Mesothelial cell of epicardium (in vitro differentiated cells): ENCODE measurements around the gene NAXD. TPM values are rescaled to one million over a fixed set of nuclear protein-coding genes. Genes with fewer than 3 reads are reported as not detected.
A peak's percentile ranks its signal among the peaks of the same experiment; 100 is the strongest.

Experiments used
- DNase-seq, 2 experiments: peaks; one replicate each; pipeline ENCODE4 v3.0.0; 2021; ENCODE audit warnings: low spot score in 2 of 2; ENCODE audit not compliant: unreplicated experiment in 2 of 2
- H3K27ac Mint-ChIP-seq: 2 replicates; pipeline ENCODE4 v1.8.0; 2021; ENCODE audit warnings: mixed read lengths
- H3K27me3 Mint-ChIP-seq: 2 replicates; pipeline ENCODE4 v1.8.0; 2021; ENCODE audit warnings: low read depth, mixed read lengths
- H3K36me3 Mint-ChIP-seq: 2 replicates; pipeline ENCODE4 v1.8.0; 2021; ENCODE audit warnings: mixed read lengths
- H3K4me1 Mint-ChIP-seq: 2 replicates; pipeline ENCODE4 v1.8.0; 2021; ENCODE audit warnings: mixed read lengths
- H3K4me3 Mint-ChIP-seq: 2 replicates; pipeline ENCODE4 v1.8.0; 2021; ENCODE audit warnings: mild to moderate bottlenecking, moderate library complexity, mixed read lengths
- H3K9me3 Mint-ChIP-seq: 2 replicates; pipeline ENCODE4 v1.8.0; 2021; ENCODE audit warnings: mixed read lengths
- total RNA-seq: library from RNA; stranded (reverse); gene quantifications from 3 replicates; pipeline ENCODE4 v1.2.1, GENCODE V29; 2021
- TF ChIP-seq, protein P1 (sequence below): fragments of 200-600 bp; sonication (generic); IDR thresholded peaks from one replicate; pipeline ENCODE4 v1.5.0; 2021; ENCODE audit warnings: antibody characterized with exemption; ENCODE audit not compliant: unreplicated experiment

NAXD gene
- total RNA-seq, 1 donor from 2014 or later = 40.8 TPM

DNA sequence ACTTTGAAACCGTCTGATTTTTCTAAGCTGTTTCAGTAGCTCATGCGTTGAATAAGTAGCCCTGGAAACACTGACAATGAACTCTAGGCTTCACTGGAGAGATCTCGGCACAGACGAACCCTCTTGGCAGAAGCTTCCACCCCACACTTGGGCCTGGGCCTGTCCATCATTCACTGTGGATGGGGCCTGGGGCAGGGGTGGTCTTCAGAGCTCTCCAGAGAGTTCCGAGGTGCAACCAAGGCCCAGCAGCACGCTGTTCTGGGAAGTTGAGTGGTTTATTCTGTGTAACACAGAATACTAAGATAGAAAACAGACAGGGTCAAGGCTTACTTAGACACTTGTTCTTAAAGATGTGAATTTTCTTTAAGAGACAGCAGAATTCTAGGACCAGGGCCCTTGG is 21.9 kb downstream of the NAXD start:
- no peaks in the 10 kb centered on the region for H3K9me3 Mint-ChIP-seq
- H3K27me3 Mint-ChIP-seq = no peaks in the 10 kb centered on the region
- H3K4me1 Mint-ChIP-seq = no peaks in the 10 kb centered on the region
- DNase-seq = no peak
- peaks cover 24% of the 10 kb centered on the region for H3K36me3 Mint-ChIP-seq
- H3K27ac Mint-ChIP-seq = no peak overlapping the region
- TF ChIP-seq, protein P1, sequence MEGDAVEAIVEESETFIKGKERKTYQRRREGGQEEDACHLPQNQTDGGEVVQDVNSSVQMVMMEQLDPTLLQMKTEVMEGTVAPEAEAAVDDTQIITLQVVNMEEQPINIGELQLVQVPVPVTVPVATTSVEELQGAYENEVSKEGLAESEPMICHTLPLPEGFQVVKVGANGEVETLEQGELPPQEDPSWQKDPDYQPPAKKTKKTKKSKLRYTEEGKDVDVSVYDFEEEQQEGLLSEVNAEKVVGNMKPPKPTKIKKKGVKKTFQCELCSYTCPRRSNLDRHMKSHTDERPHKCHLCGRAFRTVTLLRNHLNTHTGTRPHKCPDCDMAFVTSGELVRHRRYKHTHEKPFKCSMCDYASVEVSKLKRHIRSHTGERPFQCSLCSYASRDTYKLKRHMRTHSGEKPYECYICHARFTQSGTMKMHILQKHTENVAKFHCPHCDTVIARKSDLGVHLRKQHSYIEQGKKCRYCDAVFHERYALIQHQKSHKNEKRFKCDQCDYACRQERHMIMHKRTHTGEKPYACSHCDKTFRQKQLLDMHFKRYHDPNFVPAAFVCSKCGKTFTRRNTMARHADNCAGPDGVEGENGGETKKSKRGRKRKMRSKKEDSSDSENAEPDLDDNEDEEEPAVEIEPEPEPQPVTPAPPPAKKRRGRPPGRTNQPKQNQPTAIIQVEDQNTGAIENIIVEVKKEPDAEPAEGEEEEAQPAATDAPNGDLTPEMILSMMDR = no peak
- H3K4me3 Mint-ChIP-seq = no peak overlapping the region

DNA sequence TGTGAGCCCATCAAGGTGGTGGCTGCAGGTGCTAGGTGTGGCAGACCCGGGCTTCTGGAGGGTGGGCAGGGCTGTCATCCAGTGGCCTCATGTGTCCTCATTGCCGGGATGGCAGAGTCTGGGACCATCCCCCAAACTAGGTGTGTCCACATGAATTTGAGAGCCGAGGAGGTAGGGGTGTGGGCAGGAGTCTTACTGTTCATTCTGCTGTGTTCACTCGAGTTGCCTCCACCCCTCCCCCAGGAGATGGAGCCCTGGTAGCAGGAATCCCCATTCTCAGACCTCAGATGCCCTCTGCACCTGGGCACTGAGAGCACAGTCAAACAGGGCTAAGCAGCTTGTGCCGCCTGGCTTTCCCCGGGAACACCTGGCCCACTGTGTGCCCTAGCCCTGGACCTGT is 22.4 kb downstream of the NAXD start:
- TF ChIP-seq, protein P1 = no peak
- Mint-ChIP-seq H3K27ac (no peak overlapping the region), H3K4me1 (no peaks in the 10 kb centered on the region), H3K9me3 (no peaks in the 10 kb centered on the region), H3K27me3 (no peaks in the 10 kb centered on the region), H3K36me3 (peaks cover 20% of the 10 kb centered on the region), H3K4me3 (no peak overlapping the region)
- no peak for DNase-seq

DNA sequence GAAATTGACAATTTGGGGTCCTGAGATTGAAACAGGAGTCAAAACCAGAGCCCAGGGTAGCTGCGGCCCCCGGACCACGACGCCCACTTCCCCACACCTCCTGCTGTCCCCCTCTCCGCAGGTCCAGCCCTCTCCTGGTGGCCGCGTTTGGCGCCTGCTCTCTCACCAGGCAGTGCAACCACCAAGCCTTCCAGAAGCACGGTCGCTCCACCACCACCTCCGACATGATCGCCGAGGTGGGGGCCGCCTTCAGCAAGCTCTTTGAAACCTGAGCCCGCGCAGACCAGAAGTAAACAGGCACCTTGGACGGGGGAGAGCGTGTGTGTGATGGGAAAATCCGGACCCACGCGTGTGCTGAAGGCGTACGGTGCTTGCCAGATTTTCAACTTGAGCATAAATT is 22.9 kb downstream of the NAXD start:
- Mint-ChIP-seq H3K9me3 (no peaks in the 10 kb centered on the region), H3K27ac (no peak overlapping the region), H3K4me1 (no peaks in the 10 kb centered on the region), H3K27me3 (no peaks in the 10 kb centered on the region), H3K36me3 (peaks cover 20% of the 10 kb centered on the region), H3K4me3 (no peak overlapping the region)
- TF ChIP-seq, protein P1 = no peak
- no peak for DNase-seq

DNA sequence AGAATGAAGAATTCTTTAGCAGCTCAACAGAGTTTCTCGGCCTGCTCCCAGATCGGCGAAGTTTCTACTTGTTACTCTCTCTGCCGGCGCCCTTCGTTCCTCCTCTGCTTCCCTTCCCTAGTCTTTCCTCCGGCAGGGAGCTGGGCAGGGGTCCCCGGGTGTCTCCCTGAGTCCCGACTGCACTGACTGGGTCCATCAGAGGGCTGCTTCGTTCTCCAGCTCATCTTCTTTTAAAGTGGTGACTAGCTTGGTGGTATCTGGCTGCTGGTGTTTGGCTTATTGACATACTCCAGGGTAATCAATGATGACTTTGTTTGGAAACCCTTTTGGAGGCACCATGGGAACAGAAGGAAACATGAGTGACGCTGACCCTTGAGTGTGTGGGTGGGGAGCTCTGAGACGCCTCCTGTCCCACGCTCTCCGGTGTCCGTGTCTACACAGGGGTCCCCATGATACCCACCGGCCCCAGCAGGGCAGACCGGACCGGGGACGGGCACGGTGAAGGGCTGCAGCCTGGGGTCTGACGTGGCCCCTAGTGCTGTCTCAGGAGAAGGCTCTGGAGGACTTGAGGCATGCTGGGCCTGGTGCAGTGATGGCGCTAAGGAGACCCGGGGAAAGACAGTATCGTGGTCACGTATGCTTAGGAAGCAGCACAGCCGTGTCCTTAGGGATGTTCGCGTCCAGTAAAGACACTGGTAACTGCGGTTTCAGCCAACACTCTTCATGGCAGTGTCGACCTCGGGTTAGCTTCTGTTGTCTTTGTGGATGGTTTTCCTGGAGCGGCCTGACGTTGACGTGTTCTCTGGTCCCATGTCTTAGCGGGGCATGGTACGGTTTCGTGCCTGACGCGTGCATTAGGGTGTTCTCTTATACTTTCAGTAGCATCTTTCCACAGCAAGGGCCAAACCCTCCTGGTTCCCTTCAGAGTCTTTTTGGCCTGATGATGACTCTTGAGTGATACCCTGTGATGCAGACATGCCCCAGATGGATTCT is 23.8 kb downstream of the NAXD start:
- Mint-ChIP-seq H3K27me3 (no peaks in the 10 kb centered on the region), H3K9me3 (no peaks in the 10 kb centered on the region), H3K27ac (peak overlapping the region; percentile 59), H3K4me3 (no peak overlapping the region), H3K36me3 (peaks cover 20% of the 10 kb centered on the region), H3K4me1 (no peaks in the 10 kb centered on the region)
- no peak for DNase-seq
- TF ChIP-seq, protein P1 = no peak

DNA sequence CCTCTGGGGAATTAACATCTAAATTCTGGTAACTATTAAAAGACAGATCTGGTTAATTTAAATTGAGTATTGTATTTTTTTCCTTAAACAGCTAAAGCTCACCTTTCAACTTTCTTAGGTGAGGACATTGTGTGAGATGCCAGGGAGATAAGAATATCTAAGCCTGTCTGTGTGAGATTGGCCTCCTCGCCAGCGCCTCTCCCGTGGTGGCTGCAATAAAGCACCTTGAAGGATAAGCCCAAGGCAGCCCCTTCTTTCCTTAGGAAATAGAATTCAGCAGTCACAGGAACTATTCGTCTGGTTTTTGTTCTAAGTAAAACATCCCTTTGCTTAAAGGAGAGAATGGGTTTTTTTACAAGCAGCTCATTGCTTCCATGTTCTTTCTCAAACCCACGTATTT is 24.6 kb downstream of the NAXD start:
- no peak overlapping the region for H3K4me3 Mint-ChIP-seq
- no peaks in the 10 kb centered on the region for H3K4me1 Mint-ChIP-seq
- TF ChIP-seq, protein P1 = no peak
- H3K36me3 Mint-ChIP-seq = peaks cover 17% of the 10 kb centered on the region
- no peaks in the 10 kb centered on the region for H3K9me3 Mint-ChIP-seq
- H3K27me3 Mint-ChIP-seq = no peaks in the 10 kb centered on the region
- no peak for DNase-seq
- peak overlapping the region; percentile 59 for H3K27ac Mint-ChIP-seq
